ENCODE results near the gene C1orf226.
"Not testable (repeated sequence)": the region's sequence is repeated elsewhere in the genome, so short reads cannot be mapped to it uniquely, and the experiment has no call there.

Gene C1orf226, protein sequence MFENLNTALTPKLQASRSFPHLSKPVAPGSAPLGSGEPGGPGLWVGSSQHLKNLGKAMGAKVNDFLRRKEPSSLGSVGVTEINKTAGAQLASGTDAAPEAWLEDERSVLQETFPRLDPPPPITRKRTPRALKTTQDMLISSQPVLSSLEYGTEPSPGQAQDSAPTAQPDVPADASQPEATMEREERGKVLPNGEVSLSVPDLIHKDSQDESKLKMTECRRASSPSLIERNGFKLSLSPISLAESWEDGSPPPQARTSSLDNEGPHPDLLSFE

DNA sequence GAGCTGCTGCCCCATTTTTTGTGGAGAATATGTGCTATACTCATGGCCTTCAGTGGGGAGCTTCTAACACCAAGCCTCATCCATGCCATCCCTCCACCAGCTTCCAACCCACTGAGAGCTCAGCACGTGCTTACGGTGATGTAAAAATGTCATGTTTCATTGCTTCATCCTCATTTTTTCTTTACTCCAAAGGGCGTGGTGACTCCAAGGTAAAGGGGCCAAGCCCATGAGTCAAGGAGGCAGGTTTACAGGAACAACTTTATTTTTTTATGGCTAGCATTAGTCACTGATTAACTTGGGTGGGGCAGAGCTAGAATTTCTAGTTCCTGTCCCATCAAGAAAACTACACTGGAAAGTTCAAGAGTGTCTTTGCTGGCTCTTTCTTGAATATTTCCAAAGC, at the start of gene C1orf226:
Gene C1orf226, plus strand, starts transcription at position 346 of the 400 bp plus-strand sequence. CDS start 174 bp downstream, outside the sequence.
- no peak for DNase-seq

DNA sequence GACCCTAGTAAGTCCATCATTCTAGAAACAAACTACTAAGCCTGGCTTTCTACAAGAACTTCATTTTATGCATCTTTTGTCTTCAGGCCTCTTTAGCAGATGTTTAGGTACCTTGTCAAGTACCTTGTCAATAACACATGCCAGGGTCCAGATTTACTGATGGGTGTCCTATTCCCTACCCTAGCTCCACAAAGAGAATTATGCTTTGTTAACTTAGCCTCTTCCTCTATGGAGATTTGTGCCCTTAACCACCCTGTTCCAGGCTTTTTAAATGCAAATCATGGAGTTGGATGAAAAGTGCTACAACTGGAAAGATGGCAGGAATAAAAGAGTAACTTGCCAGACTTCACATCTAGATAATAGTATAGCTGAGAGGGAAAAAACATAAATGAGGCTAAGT, 47.5 kb upstream of the C1orf226 start:
- DNase-seq = no peak

DNA sequence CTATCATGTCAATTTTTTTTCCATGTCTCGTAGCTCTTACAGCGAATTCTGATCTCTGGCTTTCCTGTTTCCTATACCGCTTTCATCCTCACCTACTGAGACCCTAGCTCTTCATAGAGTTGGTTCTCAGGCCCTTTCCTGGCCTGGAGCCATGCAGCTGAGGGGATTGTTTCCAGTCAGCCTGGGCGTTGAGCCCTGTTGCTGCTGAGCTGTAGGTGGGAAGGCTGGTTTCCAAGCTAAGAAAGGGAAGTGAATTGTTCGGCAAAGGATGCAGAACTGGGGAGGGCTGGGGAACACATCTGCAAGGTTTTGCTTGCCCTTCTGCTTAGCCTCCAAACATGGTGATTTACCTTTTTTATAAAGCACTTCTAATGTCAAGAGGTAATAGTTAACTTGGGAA, 46.4 kb upstream of the C1orf226 start:
- no peak for DNase-seq

DNA sequence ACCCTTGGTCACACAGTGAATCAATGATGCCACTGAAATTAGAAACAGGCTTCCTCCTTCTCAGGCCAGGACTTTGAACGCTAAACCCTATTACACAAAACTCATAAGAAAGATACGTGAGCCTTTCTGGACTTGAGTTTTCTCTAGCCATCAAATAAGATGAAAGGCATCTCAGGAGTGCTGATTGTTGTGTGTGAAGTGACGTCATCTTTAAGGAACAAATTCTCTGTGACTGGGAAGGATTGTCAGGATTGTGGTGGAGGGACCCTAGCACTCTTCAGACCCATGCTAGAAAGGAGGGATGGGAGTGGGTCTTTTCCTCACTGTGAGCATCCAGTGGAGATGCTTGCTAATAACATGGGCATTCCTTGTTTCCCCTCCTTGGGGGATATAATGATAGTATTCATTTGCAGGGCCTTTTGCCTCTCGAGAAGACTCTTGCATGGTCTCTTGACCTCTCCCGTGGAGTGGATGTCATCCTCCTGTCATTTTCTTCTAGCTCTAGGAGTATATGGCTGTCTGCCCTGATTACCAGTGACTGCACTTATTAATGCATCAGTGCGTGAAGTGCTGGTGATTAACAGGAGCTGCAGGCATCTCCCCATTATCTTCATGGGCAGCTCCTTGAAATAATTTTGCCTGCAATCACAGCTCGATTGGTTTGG, 44.8 kb upstream of the C1orf226 start:
- DNase-seq = no peak

DNA sequence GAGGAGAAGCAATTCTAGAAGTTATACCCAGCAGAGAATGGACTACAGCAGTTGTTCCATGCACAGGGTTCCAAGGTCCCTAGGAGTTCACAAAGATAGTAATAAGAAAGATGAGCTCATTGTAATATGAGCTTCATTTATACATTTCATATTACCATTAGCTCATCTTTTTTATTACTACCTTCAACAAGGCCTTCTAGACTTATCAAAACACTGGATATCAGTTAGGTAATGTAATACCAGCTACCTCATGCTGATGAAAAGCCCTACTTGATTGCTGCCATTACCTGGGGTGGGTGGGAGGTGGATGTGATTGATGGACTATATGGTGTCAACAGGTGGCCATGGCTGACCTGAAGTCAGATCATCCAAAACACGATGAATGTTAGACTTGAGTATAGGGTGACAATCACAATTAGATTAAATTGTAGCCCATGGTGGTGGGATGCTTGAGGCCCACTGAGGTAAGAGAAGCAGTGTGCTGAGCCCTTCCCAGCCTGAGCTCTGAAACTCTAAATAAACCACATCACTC, 39.0 kb upstream of the C1orf226 start:
- DNase-seq = no peak

DNA sequence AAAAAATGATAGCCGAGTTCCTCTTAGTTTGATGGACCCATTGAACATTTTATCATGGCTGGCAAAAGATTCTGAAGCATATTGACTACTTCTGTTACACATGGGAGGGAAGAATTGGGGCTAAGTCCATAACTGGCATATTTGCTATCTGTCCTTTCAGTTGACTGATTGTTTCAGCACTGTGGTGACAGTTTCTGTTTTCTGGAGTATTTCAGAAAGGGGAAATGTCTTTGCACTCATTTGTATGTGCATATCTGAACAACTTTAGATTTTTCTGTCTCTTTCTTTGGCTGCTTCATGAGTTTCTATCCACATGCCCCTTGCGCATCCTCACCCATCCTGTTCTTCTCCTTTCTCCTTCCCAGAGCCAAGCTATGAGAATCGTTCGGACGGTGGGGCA, 38.1 kb upstream of the C1orf226 start:
- no peak for DNase-seq

DNA sequence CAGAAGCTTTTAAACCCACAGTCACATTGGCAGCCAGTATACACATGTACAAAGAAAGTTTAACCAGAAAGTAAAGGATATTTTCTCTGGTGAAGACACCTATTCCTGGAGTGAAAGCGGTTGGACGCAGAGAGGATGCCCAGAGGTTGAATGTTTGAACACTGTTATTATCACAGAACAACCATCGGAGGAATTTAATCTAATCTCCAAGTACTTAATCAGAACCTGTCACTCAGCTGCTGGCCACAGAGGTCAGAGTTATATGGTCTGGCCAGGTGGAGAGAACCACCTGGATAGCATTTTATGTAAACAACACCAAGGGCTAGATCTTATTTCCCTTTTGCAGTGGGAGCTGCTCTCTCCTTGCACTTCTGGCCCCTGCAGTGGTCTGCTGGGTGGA, 34.2 kb upstream of the C1orf226 start:
- no peak for DNase-seq

DNA sequence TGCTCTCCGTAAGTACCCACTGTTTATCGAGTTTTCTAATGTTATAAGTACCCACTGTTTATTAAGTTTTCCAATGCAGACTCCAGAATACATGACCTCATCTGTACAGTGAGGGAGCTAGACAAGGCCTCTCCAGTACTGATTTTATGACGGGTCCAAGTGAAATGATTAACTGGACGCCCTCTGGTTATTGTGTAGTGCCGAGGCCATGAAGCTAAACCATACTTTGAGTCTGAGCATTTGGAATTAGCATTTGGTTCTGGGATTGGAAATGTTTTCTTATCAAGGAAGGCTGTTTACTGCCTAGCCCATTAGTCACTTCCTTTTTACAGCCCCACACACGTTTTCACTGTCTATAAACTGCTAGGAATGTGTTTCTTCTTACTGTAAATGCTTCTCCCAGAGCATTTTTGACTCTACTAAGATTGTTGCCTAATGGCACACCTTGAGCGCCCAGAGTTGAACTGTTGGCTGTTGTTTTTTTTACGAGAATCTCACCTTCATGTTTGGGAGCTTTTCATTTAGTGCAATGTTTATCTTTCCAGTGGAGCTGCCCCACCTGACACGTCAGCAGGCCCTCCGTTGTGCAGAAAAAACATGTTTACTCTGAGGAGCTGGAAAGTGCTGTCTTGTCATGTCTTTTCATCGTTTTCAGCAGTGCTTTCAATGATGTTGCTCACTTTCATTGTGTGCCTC, 31.7 kb upstream of the C1orf226 start:
- DNase-seq = no peak

DNA sequence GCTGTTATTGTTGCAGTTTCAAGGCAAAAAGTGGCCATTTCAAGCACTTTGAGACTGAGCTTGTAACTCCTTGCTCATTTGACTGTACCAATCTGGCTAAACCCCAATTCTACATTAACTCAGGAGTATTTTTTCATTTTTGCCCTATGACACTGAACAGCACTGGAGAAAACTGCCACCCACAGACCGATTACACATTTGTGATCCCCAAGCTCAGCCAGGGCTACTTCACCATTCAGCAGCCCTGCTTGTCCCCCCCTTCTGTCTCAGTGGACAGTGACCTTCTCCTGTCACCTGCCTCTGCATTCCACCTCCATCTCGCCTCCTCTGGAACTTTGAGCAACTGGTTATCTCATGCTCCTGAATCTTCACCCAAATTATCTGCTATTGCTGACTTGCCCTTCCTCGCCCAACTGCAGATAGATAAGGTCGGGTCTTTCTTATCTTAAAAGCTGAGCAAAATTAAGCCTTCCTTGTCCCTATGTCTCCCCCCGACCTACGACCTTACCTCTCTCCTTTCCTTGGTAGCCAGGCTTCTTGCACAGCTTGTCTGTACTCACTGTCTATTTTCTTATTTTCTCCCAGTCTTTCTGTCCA, 30.2 kb upstream of the C1orf226 start:
- no peak for DNase-seq

DNA sequence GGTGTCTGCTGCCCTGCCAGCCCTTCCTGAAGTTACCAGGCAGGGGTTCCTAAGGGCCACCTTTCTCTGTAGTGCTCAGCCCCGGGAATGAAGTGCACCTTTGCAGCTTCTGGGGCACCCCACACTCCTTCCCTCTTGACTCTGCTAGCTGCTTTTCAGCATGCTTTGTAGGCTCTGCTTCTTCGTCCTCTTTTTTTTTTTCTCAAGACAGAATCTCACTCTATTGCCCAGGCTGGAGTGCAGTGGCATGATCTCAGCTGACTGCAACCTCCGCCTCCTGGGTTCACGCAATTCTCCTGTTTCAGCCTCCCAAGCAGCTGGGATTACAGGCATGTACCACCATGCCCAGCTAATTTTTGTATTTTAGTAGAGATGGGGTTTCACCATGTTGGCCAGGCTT, 29.7 kb upstream of the C1orf226 start:
- DNase-seq = not testable (repeated sequence)

DNA sequence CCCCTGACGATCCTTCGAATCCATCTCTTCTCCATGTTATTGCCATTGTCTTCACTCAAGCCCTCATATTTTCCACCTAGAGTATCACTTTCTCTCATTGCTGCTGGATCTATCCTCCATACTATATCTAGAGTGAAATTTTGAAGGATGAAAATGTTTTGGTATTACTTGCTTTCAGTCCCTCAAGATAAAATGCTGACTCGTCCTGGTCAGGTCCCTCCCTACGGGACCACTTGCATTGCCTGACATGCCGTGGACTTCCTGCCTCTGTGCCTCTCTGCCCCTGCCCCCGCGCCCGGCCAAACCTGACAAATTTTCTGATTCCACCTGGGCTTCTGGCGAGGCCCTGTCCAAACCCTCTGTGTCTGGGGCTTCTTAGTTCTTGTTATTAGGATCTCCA, 28.4 kb upstream of the C1orf226 start:
- no peak for DNase-seq

DNA sequence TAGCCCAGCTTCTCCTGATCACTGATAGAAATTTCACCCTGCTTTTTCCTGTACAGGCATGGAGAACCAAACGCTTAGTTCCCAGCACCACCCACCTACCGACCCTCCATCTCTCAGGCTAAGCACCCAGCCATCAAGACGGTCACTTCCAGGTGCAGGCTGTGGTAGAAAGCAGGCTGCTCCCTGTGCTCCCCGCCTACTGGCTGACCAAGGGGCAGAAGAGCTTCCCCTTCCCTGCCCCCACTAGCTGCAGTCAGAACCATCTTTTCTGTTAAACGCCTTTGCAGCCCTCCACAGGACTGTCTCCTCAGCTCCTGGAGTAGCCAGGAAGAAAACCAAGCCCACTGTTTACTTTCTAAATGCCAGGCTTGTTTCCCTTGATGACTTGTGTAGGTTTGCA, 27.8 kb upstream of the C1orf226 start:
- no peak for DNase-seq

DNA sequence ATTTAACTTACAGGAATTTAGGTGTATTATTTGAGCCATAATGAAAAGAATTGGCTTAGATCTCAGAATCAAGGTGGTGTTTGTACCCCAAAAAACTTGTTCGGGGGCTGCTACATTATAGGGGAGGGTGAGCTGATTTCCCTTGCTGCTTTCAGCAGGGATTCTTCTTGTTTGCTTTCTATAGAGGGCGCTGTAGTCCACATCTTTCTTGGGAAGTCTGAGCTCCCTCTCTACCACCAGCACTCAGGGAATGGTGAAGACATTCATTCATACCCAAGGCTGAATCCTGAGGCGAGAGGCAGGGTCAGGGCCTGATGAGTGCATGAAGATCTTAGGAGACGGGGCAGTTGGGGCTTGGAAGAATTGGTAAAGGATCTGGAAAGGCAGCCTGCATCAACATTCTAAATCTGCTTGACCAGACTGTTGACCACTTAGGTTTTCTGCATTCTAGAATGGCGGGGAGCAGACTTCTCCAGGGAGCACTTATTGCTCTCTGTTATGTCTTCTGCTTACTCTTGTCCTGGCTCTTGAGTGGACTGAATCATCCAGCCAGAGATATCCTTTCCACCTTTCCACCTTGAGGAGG, 23.8 kb upstream of the C1orf226 start:
- no peak for DNase-seq

DNA sequence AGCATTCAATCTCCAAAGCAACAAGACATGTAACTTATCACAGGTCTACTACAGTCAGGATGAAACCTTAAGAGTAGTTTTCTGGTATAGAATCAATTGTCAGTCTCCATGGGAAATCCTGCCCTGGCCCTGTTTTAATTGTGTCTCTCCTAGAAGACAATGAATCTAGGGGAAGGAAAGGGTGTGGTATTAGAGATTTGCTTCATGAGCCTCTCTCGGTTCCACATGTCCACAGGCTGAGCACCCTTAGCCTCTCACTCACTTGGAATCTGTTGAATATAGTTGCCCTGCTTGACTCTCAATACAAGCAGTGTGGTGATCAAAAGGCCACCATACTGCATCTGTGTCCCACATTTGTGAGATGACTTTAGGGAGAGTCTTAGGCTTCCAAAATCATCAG, 22.6 kb upstream of the C1orf226 start:
- DNase-seq = no peak

DNA sequence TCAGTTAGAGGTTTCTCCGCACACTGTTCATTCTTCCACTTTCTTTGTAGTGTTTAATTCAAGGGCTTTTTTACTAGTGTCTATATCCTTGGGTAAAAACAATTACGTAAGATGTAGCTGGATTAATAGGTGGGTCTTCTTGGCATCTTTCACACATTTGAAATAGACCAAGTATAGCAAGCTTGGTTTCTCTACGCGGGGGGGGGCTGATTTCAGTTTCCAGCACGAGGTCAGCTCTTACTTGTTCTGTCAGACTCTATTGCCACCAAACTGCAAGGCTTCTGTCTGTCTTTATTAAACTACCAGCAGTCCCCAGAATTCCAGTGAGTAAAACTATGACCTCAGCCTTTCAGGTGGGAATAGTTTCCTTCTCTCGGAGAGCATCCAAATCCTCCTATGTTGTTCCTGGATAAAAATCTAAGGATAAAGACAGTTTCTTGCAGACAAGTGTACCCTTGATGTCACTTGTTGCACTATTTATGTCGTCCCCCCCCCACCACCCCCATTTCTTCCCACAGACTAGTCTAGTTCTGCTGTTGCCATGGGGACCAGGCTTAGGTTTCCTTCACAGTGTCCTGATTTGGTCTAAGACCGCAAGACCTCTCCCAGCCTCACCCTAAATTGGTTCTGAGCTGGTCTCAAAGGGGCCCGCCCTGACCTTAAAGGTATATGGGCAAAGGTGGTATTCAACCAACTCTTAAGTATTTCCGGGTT, 21.8 kb upstream of the C1orf226 start:
- no peak for DNase-seq

DNA sequence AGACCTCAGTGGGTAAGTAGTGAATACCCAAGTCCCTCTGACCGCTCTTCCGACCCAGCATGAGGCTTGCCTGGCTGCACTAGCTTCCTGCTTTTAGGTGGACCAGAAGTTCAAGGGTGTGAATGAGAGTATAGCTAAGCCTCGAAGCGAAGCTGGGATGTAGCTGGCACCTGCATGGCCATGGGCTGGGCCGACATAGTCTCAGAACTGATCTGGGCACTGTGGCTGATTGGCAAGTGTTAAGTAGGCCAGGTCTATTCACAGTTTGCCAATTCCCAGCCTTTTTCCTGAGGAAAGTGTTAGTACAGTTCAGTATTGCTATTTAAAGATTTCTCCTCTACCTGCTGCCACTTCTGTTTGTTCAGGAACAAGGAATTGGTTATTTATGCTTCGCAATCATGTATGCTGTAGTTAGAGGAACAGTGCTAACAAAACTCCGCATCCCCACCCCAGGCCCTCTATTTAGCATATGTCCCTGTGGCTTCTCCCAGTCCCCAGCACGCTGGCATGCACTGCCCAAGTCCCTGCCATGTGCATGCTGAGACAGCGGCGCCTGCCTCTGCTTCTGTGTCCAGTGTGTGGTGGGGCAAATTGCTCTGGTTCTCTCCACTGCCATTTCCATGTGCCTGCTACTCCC, 21.2 kb upstream of the C1orf226 start:
- DNase-seq = no peak

DNA sequence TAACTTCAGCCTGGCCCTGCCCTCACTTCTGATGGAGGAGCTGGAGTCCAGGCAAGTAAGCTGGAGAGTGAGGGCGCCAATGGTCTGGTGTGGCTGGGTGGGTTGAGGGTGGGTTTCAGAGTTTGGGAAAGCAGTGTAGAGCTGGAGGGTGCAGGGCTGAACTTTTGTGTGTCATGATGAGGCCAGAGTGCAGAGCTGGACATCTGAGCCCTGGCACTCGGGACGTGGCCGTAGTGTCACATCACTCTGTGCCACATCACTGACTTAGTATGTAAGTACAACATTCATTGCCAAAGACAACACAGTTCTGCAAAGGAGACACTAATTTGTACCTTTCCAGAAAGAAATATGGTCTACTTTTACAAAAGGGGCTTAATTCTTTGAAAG, 20.7 kb upstream of the C1orf226 start:
- no peak for DNase-seq

DNA sequence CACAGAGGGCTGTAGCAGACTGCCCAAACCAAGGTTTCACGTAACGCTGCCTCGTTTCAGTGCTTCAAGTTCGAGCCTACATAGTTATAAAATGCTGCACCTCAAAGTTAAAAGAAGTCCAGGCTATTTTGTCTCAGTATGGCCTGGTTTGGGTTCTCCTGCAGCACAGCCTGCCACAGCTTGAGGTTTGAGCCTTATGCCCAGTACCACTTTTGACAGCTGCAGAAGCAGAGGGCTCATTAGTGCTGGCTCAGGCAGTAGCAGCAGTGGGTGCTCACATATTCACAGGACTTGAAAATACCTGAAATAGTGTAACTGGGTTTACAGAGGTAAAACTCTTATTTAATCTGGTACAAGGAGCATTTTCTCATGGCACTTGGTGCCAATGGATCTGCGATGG, 20.2 kb upstream of the C1orf226 start:
- no peak for DNase-seq

DNA sequence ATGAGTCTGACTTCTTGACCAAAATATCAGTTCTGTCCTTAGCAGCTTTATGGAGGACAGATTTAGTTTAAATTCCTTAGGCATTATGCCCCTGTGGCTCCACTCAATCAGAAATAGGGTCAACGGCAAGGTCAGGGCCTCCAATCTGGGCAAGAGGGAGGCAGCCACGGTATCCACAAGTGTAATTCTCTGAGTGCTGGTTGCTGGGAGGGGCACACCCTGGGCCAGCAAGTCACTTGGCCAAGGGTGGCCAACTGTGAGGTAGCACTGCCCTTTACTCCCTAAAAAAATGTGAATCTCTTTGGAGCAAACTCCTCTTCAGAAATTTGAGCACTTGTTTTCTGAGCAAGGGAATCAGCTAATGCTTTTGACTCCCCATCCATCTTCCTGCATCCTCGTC, 17.7 kb upstream of the C1orf226 start:
- no peak for DNase-seq

DNA sequence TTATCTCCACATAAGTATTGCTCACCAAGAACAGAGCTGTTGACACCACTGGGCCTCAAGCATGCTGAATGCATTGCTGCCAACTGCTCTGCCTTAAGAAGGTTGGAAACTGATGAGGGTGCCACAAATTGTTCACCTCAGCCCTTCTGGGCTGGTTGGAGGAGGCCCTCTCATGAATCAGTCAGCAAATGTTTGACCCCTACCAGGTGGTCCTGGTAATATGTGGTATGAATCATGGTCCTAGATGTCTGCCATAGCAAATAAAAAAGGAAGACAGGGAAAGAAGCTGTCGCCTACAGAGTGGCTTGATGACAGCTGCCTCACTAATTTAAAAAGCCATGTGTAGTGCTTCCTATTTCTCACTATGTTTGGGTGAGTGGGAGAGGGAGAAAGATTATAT, 17.0 kb upstream of the C1orf226 start:
- no peak for DNase-seq

DNA sequence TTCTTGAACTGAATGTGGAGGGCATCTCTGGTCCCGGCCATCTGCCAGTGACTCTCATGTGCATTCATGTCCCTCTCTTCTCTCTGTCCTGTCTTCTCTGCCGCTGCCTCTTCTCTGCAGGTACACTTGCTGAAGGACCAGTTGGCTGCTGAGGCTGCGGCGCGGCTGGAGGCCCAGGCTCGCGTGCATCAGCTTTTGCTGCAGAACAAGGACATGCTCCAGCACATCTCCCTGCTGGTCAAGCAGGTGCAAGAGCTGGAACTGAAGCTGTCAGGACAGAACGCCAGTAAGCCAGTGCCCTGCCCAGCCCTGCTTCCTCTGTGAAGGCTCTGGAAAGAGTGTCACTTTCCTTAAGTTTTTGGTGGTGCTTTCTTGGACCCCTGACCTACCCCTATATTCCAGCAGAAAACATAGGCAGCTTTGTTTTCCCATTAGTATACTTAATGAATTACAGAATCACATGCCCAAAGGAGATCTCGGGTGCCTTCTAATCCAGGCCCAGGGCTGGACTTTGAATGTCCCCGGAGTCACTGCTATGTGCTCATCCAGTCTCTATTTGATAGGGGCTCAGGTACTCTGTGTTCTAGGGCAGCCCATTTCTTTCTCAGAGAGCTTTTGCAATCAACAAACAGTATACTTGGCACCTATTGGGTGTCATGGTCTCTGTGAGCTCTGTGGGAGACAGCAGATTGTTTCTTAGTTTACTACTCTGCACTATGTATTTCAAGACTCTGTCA, 16.1 kb upstream of the C1orf226 start:
- no peak for DNase-seq
